Measurements from ENCODE around the gene C1orf210.

Gene C1orf210

GRCh38 chr1:43272576-43273571, 12.5 kb downstream of the C1orf210 start:
- DNase-seq, result no peak

DNA sequence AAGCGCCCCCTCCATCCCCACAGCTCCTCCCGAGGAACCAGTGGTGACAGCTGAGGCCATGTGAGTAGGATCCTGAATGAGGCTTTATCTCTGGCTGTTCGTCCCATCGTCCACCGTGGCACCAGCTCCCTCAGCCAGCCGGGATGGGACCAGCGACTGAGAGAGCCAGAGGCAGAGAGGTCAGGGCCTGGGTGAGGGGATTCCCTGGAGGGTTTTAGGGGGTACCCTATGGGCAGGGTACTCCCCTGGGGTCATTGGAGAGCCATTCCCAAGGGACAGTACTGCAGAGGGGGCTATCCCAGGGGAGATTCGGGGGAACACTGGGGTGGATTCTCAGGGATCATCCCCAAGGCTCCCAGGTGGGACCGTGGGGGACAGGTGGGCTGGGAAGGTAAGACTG, 13.2 kb downstream of the C1orf210 start:
- DNase-seq, result no peak

- DNase-seq, result no peak
These were observed 13.9 kb downstream of the C1orf210 start for GRCh38 chr1:43271186-43272118.

GRCh38 chr1:43270421-43271095, 14.8 kb downstream of the C1orf210 start:
- no peak for DNase-seq

DNA sequence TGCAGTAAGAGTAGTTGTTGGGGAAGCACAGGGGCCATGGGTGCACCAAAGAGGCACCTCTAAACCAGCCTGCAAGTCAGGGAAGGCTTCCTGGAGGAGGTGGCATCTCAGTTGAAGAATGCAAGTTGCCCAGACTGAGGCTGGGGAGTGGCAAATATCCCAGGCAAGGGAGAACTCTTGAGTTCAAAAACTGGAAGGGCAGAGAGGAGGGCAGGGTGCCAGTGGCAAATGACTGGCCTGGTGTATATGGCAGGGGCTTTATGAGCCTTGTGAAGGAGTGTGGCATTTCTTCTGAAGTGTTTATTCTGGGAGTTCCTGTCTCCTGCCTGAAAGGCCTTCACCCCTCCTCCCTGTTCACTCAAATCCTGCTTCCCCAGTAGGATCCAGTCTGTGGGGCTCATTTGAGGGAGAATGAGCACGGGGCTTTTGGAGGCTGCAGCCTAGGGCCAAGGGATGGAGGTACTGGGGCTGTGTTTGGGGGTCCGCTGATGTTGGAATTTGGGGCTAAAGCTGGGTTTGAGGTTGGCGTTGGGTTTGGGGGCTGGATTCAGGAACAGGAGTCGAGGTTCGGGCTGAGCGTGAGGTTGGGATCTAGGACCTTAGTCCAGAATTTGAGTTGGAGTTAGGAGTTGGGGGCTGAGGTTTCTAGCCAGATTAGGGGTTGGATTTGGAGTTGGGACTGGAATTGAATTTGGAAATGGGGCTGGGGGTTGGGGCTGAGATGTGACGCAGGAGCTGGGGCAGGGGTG, 15.6 kb downstream of the C1orf210 start, which contains the start of gene TMEM125:
Gene TMEM125 (plus strand): TSS at position 357 of the 749 bp plus-strand sequence. CDS start 2,740 bp downstream, outside the sequence.
- no peak for DNase-seq

DNA sequence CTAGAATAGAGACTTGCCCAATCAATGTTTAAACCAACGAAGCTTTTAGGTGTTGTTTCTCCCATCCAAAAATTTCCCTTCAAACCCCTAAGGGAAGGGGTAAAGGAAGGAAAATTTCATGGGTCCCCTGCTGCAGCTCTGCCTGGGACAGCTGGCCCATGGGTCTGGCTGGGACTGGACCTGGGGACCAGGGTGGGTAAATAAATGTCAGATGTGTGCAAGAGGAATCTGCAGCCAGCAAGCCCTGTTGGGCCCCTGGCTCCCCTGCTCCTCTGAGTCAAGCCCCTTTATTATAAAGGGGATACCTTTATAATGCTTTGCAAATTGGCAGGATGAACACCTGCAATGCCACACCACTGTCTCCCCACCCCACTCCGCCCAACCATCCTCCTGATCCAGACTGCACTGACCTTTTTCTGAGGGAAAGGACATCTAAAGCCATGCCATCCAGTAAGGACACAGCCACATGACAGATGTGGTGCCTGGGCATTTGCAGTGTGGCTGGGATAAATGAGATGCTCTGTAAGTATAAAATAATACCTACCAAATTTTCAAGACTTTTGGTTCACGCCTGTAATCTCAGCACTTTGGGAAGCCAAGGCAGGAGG, 17.5 kb downstream of the C1orf210 start:
- no peak for DNase-seq

DNA sequence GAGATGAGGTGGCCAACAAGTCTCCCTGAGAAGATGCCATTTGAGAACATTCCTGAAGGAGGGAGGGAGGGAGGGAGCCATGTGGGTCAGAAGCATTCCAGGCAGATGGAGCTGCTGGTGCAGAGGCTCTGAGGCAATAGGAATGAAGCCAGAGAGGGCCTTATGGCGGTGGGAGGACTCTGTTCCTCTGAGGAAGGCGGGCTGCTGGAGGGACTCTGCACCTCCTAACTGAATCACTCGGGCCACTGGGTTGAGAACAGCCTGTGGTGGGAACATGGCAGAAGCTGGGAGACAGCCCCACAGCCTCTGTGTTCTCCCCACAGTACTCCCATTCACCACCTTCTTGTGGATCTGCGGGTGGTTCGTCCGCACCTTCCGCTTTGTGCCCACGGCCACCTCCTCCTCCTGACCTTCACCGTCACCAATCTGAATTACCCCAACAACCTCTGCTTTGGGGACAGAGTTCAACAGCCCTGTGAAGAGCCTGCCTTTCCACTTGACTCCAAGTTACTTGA, 18.0 kb downstream of the C1orf210 start:
- DNase-seq, result no peak

DNA sequence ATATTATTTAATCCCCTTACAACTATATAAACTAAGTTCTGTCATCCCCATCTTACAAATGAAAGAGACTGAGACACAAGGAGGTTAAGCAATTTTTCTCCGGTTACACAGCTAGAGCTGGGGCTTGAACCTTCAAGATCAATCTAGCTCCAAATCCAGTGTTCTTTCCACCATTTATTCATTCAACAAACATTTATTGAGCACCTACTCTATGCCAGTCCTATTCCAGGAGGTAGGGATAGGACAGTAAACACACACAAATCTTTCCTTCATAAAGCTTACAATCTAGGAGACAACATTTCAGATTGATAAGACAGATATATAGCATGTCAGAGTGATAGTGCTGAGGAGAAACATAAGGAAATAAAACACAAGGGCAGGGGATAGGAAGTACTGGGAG, 18.5 kb downstream of the C1orf210 start:
- DNase-seq, result no peak

DNA sequence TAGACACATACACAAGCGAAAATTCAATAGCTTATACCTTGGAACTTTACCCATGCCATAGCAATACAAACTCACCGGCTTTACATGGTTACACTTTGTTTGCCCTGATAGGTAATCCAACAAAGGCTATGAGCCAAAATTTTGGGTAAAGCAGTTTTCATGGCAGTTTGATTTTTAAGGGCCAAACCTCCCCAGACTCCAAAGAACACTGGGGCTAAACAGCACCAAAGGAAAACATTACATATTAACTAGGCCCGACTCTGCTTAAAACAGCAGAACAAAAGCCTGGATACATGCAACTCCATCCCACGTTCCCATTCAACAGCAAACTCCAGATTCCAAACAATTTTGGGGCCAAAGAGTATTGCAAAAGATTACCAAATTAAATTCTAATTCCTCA, 19.9 kb downstream of the C1orf210 start:
- DNase-seq, result no peak

DNA sequence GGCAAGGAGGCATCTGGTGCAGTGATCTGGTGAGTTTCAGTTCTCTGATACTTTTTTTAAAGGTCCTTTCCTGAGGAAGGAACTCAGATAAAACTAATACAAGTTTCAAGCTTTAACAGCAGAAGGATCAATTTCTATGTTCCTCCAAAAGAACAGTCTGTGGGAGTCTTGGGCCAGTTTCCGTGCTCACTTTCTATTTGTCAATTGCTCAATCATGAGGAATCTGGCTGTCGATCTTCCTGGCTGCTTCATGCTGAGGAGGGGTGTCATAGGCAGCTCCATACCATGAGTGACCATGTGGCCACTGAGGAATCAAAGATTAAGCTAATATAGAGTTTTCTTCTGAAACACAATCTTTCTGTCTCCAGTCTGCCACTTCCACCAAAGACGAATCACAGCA, 27.0 kb downstream of the C1orf210 start:
- DNase-seq, result no peak

DNA sequence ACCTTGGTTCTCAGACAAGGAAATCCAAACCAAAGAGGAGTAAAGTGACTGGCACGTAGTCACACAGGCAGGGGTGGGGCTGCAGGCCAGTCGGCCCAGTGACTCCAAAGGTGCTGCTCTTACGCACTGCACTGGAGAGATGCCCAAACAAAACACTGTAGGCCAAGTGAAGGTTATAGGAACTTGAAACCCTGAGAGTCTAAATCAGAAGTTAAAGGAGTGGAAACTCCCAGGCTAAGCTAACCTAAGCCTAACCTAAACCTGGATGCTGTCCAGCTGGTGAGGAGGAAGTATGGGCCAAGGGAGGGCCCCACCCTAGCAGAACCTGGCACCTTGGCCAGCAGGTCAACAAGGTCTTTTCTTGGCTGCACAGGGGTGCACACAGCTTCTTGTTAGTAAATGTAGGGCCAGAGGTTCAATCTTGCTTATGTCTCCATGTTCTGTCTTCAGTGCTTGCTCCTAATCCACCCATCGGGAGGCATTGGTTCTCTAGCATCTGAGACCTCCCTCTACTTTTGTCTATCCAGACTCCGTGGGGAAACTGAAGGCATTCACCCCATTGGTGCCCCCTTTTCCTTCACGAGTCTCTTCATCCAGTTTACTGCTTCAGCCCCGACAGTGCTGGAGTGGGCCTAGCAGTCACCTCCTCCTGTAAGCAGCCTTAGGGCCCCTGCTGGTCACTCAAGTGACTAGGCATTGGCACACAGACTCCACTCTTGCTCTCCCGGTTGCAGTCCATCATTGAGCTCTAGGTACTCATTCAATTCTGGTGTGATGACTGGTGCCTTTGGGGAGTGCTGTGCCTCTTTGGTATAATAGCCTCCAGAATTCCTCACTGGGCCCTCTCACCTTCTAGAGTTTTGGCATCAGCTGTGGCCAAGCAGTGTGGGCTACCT, 28.5 kb downstream of the C1orf210 start:
- DNase-seq, result no peak

DNA sequence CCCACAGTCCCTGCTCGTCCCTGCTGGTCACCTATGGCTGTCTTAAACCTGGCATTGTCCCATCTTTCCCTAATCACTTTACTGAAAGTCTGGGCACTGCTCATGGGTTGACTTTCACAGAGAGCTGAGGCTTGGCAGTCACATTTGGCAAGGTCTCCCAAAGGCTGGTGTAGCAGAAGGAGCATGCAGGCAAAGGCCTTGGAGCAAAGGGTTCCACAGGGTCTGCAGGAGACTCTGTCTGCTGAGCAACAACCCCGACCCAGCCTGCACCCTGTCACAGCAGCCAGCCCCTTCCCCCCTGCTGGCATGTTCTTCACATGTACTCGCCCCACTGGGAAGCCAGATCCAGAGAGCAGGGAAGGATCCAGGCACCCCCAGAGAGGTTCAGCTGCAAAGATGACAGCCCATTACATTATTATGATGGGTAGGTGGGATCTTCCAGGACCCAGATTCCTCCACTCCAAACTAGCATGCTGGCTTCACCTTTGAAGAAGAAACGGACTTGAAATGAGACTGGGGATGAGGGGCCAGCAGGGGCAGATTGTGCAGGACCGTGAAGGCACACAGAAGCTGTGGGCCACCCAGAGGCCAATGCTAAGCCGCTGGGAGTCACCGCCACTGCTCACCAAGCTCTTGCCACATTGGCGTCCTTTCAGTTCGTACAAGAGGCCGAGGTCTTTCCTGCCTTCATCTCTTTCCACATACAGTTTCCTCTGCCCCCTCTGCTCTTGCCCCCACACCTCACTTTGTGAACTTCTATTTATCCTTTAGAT, 29.8 kb downstream of the C1orf210 start:
- DNase-seq, result no peak

DNA sequence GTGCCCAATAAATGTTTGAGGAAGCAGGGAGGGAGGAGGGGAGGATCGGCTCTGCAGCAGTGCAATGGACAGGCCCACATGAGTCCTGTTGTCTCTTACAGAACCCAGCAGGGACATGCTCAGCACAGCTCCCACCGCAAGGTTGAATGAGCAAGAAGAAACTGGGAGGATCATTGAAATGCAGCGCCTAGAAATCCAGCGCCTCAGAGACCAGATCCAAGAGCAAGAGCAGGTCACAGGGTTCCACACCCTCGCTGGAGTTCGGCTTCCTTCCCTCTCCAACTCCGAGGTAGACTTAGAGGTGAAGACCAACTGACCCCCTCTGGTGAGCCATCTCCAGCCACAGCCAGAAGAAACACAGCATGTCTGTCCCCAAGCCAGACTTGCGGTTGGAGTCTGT, 31.5 kb downstream of the C1orf210 start:
- no peak for DNase-seq

DNA sequence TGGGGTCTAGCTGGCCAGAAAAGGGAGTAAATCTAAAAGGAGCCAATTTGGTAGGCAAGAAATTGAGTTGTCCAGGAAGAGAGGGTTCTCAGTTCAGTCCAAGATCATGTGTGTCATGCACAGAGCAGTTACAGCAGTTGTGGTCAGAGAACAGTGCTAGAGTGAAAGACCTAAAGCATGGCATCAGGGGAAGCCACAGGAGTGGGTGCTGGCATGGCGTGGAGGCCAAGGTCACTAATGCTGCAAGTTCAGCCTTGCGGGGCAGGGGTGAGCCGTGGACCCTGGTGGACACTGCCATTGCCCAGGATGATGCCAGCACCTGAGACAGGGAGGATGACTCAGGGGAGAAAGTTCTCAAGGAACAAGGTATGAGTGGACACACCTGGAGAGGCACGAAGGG, 32.2 kb downstream of the C1orf210 start:
- DNase-seq, result no peak

DNA sequence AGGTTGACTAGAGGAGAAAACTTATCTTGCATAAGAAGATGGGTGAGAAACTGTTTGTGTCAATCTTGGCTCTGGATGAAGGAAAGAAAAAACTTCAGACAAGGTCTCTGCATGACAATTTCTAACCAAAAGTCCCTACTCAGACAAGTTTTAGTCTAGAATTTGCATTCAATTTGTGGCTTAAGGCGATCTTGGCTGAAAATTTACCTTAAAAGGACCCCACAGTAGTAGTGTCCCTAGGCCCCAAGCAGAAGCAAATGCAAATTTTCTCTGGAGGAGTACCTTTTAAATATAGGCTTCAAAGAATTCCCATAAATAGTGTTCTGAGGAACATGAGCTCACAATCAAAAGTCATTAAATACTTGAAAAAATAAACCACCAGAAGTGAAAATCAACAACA, 33.2 kb downstream of the C1orf210 start:
- no peak for DNase-seq

GRCh38 chr1:43251024-43251423, 34.4 kb downstream of the C1orf210 start:
- no peak for DNase-seq

GRCh38 chr1:43250351-43250761, 35.0 kb downstream of the C1orf210 start:
- no peak for DNase-seq

GRCh38 chr1:43247256-43247921, 38.0 kb downstream of the C1orf210 start:
- DNase-seq, result no peak

Measured in CD4-positive, alpha-beta T cell treated with Interleukin-17A for 1 hour (primary cell).